ENCODE measurements around the gene USP24. TPM values are rescaled to one million over a fixed set of nuclear protein-coding genes. Genes with fewer than 3 reads are reported as not detected.
A peak's percentile ranks its signal among the peaks of the same experiment; 100 is the strongest.
"Not testable (repeated sequence)": the region's sequence is repeated elsewhere in the genome, so short reads cannot be mapped to it uniquely, and the experiment has no call there.

USP24 gene
- total RNA-seq, 1 experiment from 2014 or later = 29.9 TPM

DNA sequence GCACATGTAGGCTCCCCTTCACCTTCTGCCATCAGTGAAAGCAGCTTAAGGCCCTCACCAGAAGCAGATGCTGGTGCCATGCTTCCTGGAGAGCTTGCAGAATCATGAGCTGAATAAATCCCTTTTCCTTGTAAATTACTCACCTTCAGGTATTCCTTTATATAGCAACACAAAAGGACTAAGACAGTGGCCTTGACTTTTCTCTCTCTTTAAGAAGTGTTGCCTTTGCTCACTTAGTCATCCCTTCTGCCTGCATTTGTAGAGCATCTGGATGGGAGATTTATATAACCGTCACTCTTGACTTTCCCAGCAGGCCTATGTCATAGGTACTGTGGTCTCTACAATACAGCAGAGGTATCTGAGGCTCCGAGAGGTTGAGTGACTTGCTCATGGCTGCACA is 172.2 kb downstream of the USP24 start:
- DNase-seq (ENCODE audit: extremely low read depth, low read depth) = no peak

DNA sequence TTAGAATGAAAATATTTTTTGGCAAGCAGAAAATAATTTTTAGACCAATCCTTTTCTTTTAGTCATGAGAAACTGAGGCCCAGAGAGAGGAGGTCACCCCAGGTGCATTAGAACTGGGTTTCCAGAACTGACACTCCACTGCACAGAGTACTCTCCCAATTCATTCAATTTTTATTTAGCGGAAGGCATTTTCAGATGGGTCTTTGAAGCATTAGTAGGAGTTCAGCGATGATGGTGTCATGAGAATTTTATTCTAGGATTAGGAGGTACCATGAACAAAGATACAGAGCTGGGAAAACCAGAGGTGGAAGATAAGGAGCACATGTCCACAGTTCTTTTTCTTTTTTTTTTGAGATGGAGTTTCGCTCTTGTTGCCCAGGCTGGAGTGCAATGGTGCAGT is 173.6 kb downstream of the USP24 start:
- no peak for DNase-seq (ENCODE audit: extremely low read depth, low read depth)

DNA sequence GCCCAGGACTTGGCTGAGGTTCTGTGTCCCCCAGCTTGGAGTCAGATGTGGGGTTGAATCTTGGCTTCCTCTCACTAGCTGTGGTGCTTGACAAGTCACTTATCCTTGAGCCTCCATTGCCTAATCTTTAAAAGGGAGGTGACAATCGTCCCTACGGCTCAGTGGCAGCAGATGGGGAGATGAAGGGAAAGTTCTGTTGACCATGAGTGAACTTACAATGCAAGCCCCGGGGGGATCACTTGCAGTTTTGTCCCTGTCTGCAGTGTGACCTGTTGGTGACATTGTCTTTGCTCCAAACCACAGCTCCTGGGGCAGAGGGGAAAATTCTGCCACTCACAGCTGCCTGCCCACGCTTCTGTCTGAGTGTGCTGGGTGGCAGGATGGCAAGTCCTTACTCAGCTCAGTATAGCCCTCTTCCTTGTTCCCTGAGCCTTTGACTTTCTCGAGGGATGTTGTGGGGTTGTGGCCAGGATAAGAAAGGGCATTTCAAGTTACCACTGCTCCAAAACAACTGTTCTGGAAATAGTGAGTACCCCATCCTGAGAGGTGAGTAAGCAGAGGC is 174.2 kb downstream of the USP24 start:
- DNase-seq (ENCODE audit: extremely low read depth, low read depth) = no peak

DNA sequence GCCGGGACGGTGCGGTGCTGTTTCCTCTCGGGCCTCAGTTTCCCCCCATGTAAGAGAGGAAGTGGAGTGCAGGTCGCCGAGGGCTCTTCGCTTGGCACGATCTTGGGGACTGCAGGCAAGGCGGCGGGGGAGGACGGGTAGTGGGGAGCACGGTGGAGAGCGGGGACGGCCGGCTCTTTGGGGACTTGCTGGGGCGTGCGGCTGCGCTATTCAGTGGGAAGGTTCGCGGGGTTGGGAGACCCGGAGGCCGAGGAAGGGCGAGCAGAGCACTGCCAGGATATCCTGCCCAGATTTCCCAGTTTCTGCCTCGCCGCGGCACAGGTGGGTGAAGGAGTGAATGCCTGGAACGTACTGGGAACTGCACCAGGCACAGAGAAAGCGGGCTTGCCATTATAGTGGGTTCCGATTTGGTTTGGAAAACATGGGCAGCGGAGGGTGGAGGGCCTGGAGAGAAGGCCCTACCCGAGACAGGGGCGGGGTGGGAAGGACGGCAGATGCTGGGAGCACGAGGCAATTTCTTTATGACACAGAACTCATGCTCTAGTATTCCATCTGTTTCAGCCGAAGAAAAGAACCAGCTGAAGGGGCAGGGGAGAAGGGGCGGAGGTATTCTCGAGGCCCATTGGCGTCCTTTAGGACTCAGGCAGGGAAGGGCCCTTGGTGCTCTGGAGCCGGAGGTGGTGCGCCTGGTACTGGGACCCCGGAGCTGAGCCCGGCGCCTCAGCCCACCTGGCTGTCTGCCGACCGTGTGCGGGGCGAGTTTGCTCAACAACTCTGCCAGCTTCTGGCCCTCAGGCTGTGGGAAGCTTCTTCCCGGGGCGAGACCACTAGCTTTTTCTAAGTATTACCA is 174.9 kb downstream of the USP24 start:
- no peak for DNase-seq (ENCODE audit: extremely low read depth, low read depth)

DNA sequence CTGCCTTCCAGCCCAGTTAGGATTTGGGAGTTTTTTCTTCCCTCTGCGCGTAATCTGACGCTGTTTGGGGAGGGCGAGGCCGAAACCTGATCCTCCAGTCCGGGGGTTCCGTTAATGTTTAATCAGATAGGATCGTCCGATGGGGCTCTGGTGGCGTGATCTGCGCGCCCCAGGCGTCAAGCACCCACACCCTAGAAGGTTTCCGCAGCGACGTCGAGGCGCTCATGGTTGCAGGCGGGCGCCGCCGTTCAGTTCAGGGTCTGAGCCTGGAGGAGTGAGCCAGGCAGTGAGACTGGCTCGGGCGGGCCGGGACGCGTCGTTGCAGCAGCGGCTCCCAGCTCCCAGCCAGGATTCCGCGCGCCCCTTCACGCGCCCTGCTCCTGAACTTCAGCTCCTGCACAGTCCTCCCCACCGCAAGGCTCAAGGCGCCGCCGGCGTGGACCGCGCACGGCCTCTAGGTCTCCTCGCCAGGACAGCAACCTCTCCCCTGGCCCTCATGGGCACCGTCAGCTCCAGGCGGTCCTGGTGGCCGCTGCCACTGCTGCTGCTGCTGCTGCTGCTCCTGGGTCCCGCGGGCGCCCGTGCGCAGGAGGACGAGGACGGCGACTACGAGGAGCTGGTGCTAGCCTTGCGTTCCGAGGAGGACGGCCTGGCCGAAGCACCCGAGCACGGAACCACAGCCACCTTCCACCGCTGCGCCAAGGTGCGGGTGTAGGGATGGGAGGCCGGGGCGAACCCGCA is 175.7 kb downstream of the USP24 start, which contains the start of gene PCSK9:
Gene PCSK9, plus strand, starts transcription at position 207 of the 741 bp plus-strand sequence. Its CDS starts 290 bp downstream, at position 497.
- no peak for DNase-seq (ENCODE audit: extremely low read depth, low read depth)

DNA sequence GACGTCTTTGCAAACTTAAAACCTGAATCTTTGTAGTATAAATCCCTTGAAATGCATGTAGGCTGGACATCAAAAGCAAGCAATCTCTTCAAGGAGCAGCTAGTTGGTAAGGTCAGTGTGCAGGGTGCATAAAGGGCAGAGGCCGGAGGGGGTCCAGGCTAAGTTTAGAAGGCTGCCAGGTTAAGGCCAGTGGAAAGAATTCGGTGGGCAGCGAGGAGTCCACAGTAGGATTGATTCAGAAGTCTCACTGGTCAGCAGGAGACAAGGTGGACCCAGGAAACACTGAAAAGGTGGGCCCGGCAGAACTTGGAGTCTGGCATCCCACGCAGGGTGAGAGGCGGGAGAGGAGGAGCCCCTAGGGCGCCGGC is 176.2 kb downstream of the USP24 start:
- DNase-seq (ENCODE audit: extremely low read depth, low read depth) = no peak

DNA sequence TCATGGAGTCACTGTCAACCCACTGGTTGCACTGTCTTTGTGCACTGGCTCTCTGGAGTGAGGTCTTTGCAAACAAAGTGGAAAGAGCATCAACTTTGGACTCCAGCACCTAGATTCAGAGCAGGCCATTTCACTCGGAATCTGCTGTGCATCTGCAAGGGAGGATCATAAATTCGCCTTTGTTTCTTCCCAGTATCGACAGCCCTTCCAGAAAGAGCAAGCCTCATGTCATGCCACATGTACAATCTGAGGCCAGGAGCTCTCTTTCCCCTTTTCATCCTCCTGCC is 176.7 kb downstream of the USP24 start:
- DNase-seq (ENCODE audit: extremely low read depth, low read depth) = no peak

DNA sequence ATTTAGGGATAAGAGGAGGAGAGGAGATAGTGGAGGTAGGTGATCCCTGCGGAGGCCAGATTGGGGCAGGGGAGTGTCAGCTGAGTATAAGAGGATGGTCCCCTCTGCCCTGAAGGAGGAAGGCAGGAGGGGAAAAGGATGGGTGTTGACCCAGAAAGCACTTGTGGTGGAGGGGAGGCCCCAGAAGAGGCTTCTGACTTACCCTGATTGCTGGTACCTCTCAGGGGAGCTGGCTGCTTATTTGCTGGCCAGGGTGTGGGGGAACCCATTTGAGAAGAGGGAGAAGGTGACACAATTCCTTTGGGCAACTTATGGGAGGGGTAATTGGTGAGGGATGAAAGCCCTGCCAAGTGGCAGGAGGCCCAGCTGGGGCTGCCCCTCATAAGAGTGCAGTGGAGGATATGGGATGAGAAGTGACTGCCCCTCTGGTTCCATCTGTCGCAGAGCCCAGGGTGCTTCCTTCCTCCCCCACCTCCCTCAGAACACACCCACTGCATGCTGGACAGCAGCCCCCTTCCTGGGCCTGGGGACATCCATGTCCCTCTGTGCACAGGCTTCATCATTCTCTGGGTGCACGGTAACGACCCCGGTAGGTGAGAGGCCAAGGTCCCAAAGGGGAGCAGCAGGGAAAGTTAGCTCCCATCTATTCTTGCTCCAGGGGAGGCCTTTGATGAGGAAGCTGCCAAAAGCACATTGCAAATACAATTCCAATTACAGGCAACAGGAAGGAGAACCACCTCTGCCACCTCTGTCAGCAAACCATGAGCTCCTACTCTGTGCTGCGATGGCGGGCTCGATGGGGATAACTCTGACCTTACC is 177.2 kb downstream of the USP24 start:
- no peak for DNase-seq (ENCODE audit: extremely low read depth, low read depth)

DNA sequence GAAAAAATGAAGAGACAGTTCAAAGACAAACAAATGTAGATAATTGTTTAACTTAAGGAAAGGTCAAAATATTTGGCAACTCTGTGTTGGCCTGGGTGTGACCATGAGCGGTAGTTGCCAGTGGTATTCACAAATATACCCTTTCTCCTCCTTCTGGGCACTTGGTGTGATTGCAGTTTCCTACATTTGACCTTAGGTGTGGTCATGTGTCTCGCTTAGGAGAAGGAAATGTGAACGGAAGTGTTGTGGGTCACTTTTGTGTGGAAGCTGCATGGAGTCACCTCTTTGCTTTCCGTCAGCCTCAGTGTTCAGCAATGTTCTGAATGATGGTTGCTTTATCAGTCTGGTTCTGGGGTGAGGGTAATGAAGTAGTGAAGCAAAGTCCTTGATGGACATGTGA is 179.3 kb downstream of the USP24 start:
- peak; percentile 51 for DNase-seq (ENCODE audit: extremely low read depth, low read depth)

DNA sequence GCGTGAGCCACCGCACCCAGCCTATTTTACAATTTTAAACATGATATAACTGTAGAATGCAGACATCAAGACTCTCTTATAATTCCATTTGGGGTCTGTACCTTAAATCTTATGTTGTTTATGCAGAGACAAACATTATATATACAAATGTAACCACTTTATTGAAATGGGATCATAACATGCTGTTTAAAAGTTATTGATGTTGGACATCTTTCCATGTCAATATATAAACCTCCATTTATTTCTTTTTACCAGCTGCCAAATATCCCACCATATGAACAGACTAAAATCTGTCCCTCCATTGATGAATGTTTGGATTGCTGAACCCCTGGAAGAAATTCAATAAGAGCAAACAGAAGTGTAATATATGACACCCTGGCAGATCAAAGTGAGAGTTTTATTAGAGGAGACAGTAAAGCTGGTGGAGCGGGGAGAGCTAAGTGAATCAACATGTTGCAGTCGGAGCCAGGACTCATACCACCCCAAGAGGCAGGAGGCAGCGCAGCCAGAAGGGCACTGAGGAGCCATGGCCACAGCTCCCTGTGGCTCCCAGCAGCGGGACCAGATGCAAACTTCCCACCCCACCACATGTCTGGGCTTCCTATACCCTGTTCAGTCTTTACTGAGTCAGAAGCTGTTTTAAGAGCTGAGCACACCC is 180.6 kb downstream of the USP24 start:
- no peak for DNase-seq (ENCODE audit: extremely low read depth, low read depth)

DNA sequence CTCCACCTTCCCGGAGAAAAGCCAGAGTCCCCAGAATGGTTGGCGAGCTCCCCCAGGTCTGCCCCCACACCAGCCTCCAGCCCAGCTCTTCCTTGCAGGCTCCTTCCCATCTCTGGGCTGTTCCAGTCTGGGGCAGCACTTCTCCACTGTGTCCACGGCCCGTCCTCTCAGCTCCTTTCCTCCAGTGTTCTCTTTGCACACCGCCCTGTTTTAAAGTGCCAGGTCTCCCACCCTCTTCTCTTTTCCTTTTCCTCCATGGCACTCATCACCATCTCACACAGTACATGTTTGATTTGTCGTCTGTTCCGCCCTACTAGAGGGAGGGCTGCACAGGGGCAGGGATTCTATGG is 181.9 kb downstream of the USP24 start:
- DNase-seq (ENCODE audit: extremely low read depth, low read depth) = no peak

DNA sequence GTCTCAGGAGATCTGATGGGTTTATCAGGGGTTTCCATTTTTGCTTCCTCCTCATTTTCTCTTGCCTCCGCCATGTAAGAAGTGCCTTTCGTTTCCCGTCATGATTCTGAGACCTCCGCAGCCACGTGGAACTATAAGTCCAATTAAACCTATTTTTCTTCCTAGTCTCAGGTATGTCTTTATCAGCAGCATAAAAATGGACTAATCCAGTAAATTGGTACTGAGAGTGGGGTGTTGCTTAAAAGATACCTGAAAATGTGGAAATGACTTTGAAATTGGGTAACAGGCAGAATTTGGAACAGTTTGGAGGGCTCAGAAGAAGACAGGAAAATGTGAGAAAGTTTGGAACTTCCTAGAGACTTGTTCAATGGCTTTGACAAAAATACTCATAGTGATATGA is 184.1 kb downstream of the USP24 start:
- DNase-seq (ENCODE audit: extremely low read depth, low read depth) = not testable (repeated sequence)

DNA sequence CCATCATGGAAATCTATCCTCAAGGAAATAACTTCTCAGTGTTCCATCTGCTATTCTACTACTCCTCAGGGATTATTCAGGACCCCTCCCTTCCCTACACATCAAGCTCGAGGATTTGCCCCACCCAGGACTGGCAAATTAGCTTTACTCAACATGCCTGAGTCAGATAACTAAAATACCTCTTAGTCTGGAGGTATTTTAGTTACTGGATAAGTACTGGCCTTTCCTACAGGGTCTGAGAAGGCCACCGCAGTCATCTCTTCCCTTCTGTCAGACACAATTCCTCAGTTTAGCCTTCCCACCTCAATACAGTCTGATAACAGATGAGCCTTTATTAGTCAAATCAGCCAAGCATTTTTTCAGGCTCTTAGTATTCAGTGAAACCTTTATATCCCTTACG is 188.5 kb downstream of the USP24 start:
- DNase-seq (ENCODE audit: extremely low read depth, low read depth) = not testable (repeated sequence)

DNA sequence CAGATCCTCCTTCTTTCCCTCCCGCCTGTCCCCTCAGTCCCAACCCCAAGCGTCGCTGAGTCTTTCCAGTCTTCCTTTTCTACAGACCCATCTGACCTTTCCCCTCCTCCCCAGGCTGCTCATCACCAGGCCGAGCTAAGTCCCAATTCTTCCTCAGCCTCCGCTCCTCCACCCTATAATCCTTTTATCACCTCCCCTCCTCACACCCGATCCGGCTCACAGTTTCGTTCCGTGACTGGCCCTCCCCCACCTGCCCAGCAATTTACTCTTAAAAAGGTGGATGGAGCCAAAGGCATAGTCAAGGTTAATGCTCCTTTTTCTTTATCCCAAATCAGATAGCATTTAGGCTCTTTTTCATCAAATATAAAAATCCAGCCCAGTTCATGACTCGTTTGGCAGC is 191.0 kb downstream of the USP24 start:
- DNase-seq (ENCODE audit: extremely low read depth, low read depth) = not testable (repeated sequence)

DNA sequence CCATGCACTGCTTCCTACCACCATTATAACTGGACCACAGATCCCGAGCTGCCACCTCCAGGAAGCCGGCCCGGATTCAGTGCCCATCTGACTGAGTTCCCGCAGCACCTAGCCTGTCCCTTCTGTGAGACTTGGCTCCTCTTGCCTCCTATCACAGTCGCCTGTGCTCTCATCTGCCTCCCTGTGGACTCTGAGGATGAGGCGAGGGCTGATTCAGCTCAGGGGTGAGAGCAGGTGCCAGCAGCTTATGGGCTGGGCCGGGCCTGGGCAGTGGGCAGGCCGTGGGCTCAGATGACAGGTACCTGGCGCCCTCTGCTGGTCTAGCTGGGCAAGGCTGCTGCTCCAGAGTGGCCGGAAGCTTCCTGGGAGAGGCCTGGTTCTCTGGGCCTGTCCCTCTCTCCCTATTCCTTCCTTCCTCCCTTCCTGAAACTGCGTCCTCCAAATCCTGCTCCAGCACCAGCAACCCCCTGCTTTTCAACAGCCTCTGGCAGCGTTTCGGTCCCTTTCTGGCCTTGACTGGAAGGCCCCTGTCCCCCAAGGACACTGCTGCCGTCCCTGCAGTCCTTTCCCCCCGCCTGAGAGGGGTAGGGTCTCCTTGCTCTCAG is 193.1 kb downstream of the USP24 start:
- DNase-seq (ENCODE audit: extremely low read depth, low read depth) = peak; percentile 92

DNA sequence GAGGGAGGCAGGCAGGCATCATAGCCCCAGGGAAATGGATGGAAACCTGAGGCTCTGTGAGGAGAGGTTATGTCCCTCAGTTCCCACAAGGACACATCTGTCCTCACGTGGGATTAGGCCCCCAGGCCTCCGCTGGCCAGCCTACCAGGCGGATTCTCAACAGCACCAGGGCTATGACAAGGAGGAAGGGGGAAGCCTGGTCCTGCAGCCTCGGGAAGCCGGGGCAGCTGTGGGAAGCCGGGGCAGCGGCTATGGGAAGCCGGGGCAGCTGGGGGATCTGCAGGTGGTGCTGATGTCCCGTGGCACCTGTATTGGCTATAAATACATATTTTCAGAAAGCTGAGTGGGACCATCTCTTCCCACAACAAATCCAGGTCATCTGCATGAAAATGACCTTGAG is 196.8 kb downstream of the USP24 start:
- DNase-seq (ENCODE audit: extremely low read depth, low read depth) = no peak
